Forelimb muscle (tissue), 1 donor: Measurements from ENCODE around the gene WWOX. TPM values are rescaled to one million over a fixed set of nuclear protein-coding genes. Genes with fewer than 3 reads are reported as not detected.

Experiments
- DNase-seq: peaks from one replicate; pipeline ENCODE4 v3.0.0-alpha.2; 2013; ENCODE audit warnings: low read depth
- polyA plus RNA-seq: library from polyadenylated mRNA; unstranded; fragments of 120-200 nt; gene quantifications from one replicate; pipeline ENCODE4 v1.2.1, GENCODE V29; 2013; ENCODE audit not compliant: insufficient read length

WWOX gene
- polyA plus RNA-seq, 1 donor: 11.9 TPM

- DNase-seq: no peak
Observed at GRCh38 chr16:78735337-78735736, 635.9 kb downstream of the WWOX start.

GRCh38 chr16:78737630-78738029, 638.2 kb downstream of the WWOX start:
- DNase-seq: no peak

- DNase-seq: no peak
Observed at GRCh38 chr16:78738557-78738956, 639.1 kb downstream of the WWOX start.

GRCh38 chr16:78740269-78740668, 640.8 kb downstream of the WWOX start:
- no peak for DNase-seq

GRCh38 chr16:78742501-78743283, 643.2 kb downstream of the WWOX start:
- no peak for DNase-seq

GRCh38 chr16:78743556-78743955, 644.1 kb downstream of the WWOX start:
- no peak for DNase-seq

GRCh38 chr16:78744099-78744498, 644.6 kb downstream of the WWOX start:
- DNase-seq: no peak

- DNase-seq: no peak
Observed at GRCh38 chr16:78744796-78745107, 645.3 kb downstream of the WWOX start.

GRCh38 chr16:78745108-78746019, 645.9 kb downstream of the WWOX start:
- DNase-seq: no peak

GRCh38 chr16:78746718-78747117, 647.3 kb downstream of the WWOX start:
- no peak for DNase-seq

GRCh38 chr16:78748220-78748929, 648.9 kb downstream of the WWOX start:
- no peak for DNase-seq

GRCh38 chr16:78749745-78750268, 650.4 kb downstream of the WWOX start:
- DNase-seq: no peak

- no peak for DNase-seq
Observed at GRCh38 chr16:78750611-78751010, 651.2 kb downstream of the WWOX start.

GRCh38 chr16:78751601-78752000, 652.1 kb downstream of the WWOX start:
- no peak for DNase-seq

- no peak for DNase-seq
Observed at GRCh38 chr16:78754713-78755112, 655.3 kb downstream of the WWOX start.

- no peak for DNase-seq
Observed at GRCh38 chr16:78755751-78756661, 656.6 kb downstream of the WWOX start.

- DNase-seq: no peak
Observed at GRCh38 chr16:78759596-78759995, 660.1 kb downstream of the WWOX start.

- no peak for DNase-seq
Observed at GRCh38 chr16:78760611-78761010, 661.2 kb downstream of the WWOX start.

- no peak for DNase-seq
Observed at GRCh38 chr16:78761427-78761826, 662.0 kb downstream of the WWOX start.

- no peak for DNase-seq
Observed at GRCh38 chr16:78762222-78762621, 662.8 kb downstream of the WWOX start.

- no peak for DNase-seq
Observed at GRCh38 chr16:78763821-78764440, 664.5 kb downstream of the WWOX start.
